Astrocyte (in vitro differentiated cells and primary cell): Measurements from ENCODE around the gene FAM227A.

ENCODE experiments used
- CTCF ChIP-seq: IDR thresholded peaks from 2 replicates; pipeline ENCODE4 v1.5.1; 2011; ENCODE audit warnings: low read depth, mild to moderate bottlenecking, inconsistent platforms, low read length, moderate library complexity; ENCODE audit not compliant: insufficient read depth
- EZH2 ChIP-seq: IDR thresholded peaks from 2 replicates; pipeline ENCODE4 v1.6.1; 2012; ENCODE audit warnings: mild to moderate bottlenecking, low read length, inconsistent platforms; ENCODE audit not compliant: insufficient read depth

DNA sequence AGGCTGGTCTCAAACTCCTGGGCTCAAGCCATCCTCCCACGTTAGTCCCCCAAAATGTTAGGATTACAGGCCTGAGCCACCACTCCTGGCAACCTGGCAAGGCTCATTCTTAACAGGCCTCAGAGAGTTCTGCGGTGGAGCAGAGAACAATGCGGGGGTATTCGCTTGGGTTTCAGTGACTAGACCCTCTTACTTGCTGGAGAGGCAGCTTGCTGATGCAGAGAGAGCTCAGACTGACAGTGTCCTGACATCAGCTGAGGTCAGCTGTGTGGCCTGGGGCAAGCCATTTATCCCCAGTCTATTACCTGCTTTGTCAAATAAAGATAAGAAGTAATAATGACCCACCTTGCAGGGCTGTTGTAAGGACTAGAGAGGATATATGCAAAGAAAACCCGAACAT lies 46.0 kb downstream of the FAM227A start:
- TF ChIP-seq CTCF: no peak
- TF ChIP-seq EZH2: no peak
